Fibroblast of skin of left biceps (primary cell): ENCODE measurements around the gene RGS3.
"Not testable (repeated sequence)": the region's sequence is repeated elsewhere in the genome, so short reads cannot be mapped to it uniquely, and the experiment has no call there.

Experiments used
- DNase-seq, 2 experiments: peaks; one replicate each; pipeline ENCODE4 v3.0.0-alpha.2; 2013; ENCODE audit warnings: low read depth in 2 of 2

Gene RGS3

DNA sequence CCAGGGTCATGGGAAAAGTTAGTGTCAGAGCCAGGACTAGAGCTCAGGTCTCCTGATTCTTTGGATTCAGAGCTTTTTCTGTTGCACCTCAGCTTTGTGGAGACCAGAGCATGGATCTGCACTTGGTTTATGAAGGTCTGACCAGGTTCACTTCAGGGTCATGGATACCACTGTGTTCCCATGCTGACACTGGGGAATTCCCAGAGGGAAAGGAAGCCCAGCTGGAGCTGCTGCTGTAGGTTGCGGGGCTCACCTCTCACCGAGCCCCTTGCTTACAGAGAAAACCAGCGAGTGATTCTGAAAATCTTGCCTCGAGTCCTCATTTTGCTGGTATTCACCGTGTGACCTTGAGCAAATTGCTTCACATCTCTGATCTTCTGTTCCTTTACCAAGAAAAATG is 83.0 kb downstream of the RGS3 start:
- DNase-seq, result no peak

DNA sequence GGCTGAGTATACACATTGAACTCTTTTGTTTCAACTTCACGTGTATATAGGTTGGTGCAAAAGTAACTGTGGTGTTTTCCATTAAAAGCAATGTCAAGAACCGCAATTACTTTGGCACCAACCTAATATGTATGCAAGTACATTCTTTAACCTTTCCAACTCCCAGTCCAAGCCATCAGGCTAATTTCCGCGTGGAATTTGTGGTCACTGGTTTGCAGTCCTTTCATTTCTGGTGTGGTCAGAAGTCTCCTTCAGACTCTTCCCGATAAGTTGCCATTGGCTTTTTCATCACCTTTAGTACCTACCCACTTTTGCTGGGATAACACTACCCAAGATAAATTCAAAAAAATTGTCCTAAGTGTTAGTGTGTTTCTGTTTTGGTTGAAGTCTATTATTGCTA is 84.0 kb downstream of the RGS3 start:
- DNase-seq, result no peak

DNA sequence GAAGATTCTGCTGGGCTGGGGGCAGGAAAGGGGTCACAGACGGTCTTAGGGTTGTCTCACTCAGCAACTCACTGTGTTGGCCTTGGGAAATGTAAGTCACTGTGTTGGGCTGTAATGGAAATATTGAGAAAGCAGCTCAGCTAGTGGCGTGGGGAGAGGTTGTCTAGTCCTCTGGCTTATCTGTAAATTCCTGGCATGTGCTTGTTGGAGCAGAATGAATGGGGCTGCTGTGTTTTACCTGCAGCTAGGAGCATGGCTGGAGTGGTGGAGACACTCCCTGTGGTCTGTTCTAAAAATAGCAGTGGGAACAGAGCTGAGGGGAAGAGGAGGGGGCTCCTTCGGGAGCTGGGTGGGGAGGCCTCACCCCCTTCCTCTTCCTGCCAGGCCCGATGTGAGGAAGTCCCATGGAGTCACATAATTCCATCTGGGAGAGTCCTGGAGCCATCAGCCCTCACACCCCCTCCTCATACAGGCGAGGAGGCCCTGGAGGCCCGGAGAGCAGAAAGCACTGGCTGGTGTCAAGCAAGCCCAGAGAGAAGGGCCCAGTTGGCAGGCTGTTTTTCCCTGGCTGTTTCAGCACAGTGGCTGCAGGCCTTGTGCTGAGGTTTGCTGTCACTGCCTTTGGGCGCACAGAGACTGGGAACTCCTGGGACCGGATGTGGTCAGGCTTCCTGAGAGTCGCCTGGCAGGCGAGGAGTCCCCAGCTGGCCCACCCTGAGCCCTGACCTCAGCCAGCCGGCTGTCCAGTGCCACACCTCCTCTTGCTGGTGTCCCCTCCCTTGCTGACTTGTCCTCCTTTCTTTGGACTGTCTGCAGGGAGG is 84.9 kb downstream of the RGS3 start:
- DNase-seq, result no peak

DNA sequence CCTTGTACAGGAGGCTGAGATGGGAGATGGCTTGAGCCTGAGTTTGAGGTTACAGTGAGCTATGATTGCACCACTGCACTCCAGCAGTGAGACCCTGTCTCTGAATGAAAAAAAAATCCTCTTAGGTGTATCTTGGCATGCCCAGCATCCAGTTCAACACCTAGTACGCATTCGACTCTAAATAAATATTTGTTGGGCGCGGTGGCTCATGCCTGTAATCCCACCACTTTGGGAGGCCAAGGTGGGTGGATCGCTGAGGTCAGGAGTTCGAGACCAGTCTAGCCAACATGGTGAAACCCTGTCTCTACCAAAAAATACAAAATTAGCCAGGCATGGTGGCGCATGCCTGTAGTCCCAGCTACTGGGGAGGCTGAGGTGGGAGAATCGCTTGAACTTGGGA is 86.4 kb downstream of the RGS3 start:
- DNase-seq, result not testable (repeated sequence)

DNA sequence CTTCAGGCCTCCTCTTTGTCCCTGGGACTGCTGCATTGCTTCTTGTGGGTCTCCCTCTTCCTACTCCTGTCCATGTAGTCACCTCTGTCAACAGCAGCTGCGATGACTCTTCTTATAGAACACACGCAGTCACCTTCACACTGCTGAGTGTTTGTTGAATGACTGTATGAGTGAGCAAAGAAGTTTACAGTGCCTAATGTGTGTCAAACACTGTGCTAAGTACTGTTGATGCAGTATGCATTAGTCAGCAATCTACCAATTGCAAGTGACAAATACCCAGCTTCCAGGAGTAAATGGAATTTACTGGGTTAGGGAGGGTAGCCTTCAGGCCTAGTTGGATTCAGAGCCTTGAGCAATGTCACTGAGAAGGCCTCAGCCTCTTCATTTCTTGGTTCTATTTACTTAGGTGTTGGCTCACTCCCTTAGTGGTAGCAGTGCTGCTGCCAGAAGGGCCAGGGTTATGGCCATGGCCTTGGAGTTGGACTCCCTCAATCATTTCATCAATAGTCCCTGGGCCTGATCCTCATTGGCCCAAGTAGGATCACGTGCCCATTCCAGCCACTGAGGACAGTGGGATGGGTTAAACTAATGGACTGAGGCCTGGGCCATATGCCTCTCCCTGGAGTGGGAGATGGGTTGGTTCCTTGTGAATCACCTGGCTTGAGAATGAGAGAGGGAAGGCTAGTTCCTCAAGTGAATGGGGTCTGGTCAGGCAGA is 93.5 kb downstream of the RGS3 start:
- DNase-seq, result no peak

DNA sequence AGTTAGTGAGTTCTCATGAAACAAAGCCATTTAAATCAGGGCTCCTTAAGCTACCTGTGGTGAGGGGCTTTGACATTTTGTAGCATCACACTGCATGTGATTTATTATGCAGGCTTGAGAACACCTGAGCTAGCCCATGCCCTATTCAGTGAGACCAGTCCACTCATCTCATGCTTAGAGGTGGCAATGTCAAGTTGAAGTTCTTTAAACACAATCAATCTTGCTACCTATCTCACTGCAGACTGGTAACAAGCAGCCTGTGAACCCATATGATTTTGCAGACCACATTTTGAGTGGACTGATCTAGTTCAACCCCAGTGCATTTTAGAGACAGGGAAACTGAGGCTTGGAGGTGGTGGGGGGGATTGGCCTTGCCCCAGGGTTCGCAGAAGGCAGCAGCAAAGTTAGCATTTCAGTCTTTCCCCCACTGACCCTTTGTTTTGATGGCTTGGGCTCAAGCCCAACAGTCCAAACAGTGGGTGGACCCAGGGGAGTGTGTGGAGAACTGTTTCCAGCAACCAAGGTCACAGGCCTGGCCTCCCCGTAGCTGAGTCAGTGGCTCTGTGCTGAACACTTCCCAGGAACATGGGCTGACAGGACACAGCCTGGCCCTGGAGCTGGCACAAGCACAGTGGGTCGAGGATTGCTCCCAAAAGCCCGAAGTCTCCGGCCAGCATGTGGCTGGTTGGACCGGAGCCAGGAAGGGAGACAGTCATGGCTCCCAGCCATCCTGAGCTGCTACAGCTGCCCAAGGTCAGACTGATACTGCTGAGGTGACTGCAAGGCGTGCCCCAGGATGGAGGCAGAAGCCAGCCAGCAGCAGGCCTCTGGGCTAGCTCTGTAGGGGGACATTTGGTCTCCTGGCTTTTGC is 95.3 kb downstream of the RGS3 start:
- DNase-seq, result no peak

DNA sequence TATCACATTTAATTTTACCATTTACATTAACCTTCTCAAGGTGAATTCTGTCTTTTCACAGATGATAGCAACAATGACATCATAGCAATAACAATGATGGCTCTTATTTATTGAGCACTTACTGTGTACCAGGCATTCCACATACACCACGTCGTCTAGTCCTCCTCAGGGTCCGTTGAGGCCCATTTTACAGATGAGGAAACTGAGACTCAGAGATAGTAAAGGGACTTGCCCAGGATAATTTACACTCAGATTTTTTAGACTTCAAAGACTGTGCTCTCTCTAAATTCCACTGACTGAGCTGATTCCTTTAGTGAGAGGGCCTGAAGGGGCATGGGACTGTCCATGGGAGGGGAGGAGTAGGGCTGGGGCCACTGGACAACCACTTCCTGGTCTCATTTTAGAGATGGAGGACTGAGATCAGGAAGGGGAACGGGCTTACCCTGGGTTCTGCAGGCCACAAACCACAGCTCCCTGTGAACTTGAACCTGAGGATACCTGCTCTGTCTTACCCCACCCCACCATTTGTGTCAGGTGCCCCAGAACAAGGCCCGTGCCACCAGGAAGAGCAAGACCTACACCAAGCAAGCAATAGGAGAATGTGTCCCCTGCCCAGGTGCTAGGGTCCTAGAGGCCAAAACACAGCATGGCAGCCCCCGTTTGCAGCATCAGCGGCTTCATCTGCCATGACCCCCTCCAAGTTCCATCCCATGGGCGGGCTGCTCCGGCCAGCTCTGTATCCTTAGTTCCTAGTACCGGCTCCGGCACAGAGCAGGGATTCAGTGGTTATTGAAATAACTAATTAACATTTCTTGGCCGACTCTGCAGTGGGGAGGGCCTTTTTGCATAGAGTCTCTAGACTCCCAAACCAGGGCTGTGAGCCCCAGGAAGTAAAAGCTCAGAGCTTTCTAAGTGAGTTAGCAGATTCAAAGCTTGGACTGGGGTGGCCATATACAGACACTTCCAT is 96.6 kb downstream of the RGS3 start:
- no peak for DNase-seq

DNA sequence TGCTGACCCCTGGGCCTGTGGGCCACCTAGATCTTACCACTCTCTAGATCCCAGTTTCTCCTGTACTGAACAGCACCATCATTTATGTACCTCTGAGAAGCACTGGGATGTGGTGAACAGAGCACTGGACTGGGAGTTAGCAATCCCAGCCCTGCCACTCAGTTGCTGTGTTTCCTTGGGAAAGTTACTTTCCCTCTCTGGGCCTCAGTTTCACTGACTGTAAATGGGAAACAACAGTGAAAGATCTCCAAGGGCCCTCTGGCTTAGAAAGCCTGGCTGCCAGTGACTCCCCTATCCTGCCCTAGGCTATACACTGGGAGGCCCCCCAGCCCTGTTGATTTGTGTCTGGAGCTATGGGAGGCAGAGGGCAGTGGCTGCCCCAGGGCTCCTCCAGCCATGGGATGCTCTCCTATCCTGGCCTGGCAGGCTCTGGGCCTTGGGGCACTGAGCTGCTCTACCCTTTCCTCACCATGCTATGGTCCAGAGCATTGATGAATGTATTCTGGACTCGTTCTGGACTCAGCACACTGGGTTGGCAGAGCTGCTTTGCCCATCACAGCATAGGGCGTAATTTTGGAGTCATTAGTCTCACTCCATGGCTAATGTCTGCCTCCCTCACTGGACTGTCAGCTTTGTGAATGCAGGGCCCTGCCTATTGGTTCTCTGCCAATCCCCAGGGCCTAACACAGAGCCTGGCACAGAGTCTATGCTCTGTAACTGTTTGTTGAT is 99.3 kb downstream of the RGS3 start:
- DNase-seq, result no peak

DNA sequence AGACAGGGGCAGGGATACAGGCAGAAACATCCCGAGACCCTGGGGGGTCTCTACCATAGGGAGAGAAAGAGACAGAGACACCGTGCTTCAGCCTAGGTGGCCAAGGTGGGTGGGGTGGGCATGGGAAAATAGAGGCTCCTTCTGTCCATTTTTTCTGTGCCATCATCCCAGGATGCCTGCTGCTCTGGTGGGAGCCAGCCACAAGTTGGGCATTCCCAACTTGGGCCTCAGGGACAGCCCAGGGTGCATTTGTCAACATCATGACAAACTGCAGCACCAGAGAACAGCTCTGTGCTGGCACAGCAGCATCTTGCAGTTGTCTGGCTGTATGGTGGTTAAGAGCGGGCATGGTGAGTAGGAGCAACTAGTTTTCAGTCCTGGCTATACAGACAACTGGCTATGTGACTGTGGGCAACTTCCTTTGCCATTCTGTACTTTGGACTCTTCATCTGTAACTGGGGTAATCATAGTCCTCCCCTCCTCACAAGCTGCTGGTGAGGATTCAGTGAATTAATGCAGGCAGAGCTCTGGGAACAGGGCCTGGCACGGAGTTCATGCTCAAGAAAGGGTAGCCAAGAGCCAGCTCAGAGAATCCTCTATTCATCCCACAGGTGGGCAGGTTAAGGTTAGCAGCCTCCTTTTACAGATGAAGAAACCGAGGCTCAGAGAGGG is 100.4 kb downstream of the RGS3 start:
- DNase-seq, result no peak

DNA sequence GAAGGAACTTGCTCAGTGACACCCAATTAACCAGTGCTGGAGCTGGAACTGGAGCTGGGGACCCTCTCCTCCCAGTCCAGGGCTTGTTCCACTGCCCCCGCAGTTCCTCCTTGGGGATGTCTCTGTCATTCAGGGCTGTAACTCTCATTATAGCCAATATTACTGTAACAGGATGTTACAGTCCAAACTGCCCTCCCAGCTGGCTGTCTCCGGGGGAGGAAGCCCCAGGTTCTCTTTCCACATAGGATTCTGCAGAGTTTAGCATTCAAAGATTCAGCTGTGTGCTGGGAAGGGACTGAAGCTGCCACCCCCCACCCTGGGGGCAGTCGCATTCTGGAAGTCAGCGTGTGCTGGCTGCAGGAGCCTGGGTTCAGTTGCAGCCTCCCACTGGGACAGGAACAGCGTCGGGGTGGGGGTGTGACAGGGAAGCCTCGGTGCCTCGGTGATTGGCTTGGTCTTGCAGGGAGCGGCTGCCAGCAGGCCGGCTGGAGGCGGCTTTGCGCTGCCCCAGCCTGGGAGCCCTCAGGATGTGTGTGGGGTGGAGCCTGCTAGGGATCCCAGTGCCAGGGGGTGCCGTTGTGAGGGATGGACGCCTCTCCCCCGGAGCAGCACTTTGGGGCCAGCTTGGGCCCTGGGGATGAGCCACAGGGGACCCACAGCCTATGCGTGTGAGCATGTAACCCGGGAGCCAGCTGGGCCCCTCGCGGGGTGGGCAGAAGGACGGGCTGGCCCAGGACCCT is 101.1 kb downstream of the RGS3 start:
- DNase-seq, result no peak

DNA sequence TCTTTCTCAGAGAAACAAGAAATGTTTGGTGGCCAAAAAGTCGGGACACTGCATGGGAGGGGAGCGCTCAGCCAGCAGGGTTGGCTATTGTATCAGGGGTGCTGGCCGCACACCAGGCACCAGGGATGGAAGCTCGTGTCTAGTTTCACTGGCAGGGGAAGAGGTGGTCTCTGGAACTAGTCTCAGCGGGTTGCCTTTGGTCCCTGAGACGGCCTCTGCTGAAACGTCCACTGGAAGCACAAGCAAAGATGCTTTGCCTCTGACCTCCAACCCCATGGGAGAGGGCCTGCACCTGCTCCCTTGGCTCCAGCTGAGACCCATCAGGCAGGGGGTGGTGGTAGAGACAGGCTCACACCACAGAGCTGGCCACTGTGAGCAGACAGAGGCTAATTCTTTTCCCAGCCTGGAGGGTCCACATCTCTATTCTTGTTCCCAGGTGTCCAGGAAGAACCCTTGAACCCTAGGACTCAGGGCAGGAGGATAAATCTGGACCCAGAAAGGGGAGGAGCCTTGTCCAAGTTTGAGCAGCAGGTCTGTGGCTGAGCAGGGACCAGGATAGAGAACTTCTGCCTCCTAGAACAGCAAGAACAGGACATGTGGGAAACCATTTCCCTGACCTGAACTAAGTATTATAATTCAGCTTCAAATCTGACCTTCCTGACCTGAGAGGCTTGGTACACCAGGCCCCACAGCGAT is 102.6 kb downstream of the RGS3 start:
- no peak for DNase-seq

DNA sequence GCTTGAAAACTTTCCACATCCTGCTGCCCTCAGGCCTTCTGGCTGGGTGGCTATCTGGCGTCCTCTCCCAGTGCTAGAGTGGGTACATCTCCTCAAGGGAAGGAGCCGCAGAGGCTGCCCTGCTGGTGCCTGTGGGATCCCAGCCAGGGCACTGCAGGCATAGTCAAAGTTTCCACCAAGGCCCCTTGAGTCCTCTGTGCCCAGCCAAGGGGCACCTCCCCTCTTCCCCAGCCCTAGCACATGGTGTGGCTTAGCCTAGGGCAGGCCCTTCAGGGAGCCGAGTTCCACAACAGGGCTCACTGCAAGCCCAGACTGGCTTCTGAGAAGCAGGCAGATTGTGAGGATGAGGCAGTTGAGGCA is 103.2 kb downstream of the RGS3 start:
- no peak for DNase-seq

DNA sequence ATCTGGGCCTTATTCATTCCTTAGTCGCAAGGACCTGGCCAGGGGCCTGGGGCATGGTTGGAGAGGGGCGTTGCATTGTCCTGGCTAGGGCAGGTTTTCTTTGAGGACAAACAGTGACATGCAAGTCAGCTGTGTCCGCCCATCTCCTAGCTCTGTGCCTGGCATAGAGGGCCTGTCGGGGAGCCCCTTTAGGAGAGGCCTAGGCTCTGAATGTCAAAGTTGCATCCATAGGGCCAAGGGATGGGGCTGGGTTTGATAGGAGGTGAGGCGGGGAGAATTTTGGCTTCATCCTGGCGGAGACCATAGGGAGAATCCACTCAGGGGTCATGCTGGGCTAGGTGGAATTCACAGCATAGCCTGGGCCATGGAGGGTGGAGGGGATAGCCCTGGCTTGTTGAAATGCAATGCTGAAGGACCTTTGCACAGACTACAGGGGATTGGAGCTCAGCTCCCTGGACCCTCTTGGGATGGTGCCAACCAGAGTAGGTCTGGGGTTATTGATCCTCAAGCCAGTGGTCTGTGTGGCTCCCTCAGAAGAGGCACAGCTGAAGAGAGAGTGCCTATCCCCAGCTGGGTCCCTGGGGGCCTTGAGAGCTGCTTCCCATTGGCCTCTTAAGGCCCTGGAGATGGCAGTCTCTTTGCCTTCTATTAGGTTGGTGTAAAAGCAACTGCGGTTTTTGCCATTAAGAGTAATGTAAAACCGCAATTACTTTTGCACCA is 104.0 kb downstream of the RGS3 start:
- DNase-seq, result no peak

DNA sequence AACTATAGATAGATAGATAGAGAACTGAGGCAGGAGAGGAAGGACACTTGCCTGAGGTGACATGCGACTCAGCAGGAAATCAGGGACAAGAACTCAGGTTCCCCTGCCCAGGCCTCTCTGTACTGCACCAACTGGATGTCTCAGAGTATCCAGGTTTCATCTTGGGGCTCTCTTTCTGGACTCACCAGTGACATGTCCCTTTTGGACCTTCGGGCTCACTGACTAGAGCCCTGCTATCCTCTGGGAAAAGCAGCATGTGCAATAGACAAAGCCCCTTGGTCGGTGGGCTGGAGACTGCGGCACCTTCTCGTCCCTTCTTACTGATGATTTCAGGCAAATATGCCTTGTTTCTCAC is 104.5 kb downstream of the RGS3 start:
- no peak for DNase-seq

DNA sequence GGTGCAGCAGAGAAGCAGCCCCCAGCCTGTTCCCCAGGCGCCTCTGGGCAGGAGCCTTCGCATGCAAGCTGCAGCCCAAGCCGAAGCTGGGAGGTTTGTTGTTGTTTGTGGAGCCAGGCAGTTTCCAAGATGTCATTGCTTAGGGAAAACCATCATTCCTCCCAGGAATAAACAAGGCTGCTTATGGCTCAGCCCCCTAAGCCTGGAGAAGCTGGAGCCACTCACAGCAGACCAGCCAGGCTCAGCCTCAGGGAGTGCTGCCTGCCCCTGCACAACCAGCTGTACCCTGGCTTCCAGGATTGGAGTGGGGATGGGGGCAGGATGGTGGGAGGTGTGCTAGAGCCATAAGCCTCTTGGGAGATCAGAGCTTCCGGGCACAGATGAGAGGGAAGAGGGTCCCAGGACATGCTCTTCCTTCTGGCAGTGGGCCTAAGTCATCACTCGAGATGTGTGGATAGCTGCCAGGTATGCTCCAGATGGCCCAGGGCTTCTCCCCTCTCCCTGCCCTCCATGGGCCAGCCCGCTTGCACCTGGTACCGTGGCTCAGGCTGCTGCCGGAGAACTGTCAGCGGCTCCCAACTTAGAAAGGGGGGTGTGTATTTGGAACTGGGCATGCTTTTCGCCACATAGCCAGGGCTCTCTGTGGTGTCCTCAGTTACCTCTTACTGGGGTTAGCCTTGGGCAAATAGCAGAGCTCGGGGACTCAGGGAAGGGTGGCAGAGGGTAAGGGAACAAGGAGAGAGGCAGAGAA is 105.2 kb downstream of the RGS3 start:
- DNase-seq, result no peak

DNA sequence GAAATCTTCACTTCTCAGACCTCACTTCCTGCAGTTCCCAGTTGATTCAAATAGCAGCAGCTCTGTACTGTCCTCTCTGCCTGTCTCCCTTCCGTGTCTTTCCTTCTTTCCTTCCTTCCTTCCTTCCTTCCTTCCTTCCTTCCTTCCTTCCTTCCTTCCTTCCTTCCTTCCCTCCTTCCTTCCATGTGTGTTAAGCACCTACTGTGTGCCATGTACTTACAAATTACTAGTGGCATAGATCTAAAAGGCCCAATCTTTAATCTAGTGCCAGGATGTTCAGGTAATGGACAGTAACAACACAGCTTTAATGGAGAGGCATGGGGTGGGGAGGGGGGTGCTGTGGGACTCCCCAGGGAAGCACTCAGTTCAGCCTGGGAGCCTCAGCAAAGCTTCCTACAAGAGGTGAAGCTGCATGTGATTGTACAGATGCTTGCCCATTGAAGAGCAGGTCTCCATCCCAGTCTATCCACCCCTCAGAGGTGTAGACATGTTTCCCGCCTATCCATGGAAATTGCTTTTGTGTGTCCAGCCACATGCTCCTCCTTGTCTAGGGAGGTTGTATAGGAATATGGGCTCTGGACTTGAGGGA is 106.0 kb downstream of the RGS3 start:
- no peak for DNase-seq

DNA sequence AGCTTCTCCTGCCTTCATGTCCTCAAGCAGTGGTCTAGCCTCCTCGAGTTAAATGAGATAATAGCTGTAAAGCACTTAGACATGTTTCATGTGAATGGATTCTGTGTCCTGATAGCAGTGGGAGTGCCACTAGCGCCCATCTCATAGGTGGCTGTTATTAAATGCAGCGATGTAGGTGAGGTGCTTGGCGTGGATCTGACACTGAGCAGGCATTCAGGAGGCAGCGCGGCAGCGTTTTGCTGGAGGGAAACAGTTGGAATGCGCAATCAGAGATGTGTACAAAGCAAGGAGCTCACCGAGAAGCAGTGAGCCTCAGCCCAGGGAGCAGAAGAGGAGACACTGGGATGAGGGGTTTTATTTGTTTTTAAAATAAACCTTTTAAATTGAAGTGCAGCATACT is 106.6 kb downstream of the RGS3 start:
- DNase-seq, result no peak
